ENCODE results near the gene INMT. TPM values are rescaled to one million over a fixed set of nuclear protein-coding genes. Genes with fewer than 3 reads are reported as not detected.

The INMT gene
- polyA plus RNA-seq, 1 donor (not counting 4 experiments of a cell fraction or from before 2014, with no cell fraction given): not detected

DNA sequence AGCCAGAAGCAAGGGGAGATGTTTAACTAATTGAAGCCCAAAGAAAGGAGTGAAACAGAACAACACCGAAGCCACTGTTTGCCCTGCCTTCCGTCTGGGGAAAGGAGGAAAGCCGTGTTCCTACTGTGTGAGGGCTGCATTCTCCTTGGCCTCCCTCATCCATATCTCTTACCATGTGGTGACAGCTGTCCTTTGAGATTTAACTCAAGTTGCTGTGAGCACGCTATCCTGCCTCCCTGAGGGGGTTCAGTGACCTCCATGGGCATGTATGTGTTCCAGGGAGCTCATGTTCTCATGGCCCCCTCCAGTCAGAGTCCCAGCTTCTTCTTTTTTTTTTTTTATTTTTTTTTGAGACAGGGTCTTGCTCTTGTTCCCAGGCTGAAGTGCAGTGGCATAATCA, 43.5 kb upstream of the INMT start:
- FAIRE-seq (no peak), DNase-seq (ENCODE audit: low read depth, low spot score) (no peak)
- no peak overlapping the region for H3K4me3 ChIP-seq (ENCODE audit: control insufficient read depth in 2 of 3, extremely low read depth in 1 of 3, insufficient read depth in 2 of 3, low read depth in 1 of 3, low read length in 3 of 3)
- H2AFZ ChIP-seq (ENCODE audit: control insufficient read depth, low read length): no peak overlapping the region
- H3K79me2 ChIP-seq (ENCODE audit: control insufficient read depth, insufficient read depth, low read length): no peaks in the 10 kb centered on the region
- no peaks in the 10 kb centered on the region for H3K9me3 ChIP-seq (ENCODE audit: control insufficient read depth, low read depth, low read length)
- H3K27me3 ChIP-seq (ENCODE audit: control insufficient read depth, extremely low read depth, insufficient read depth, low read length): peaks cover 10% of the 10 kb centered on the region
- H3K9ac ChIP-seq (ENCODE audit: control insufficient read depth, extremely low read depth, insufficient read depth, low read length): no peak overlapping the region
- dilution Hi-C loops (cut with MboI; ENCODE audit: extremely low pct_ligation_motif_present, low sequenced_read_pairs): no loop called here
- no peaks in the 10 kb centered on the region for H3K4me1 ChIP-seq (ENCODE audit: control insufficient read depth, extremely low read depth, insufficient read depth, low read length)
- H3K4me2 ChIP-seq (ENCODE audit: control insufficient read depth, extremely low read depth, insufficient read depth, low read depth, low read length): no peak overlapping the region
- TF ChIP-seq CTCF (optimal IDR thresholded peaks at IDR 0.05 in 1 of 3, IDR thresholded peaks at IDR 0.05 in 1 of 3, conservative IDR thresholded peaks at IDR 0.05 in 1 of 3; ENCODE audit: extremely low read depth in 1 of 3, insufficient read depth in 2 of 3, low read length in 3 of 3) (no peak), EZH2 (IDR thresholded peaks at IDR 0.05; ENCODE audit: low read length) (no peak)
- no peaks in the 10 kb centered on the region for H4K20me1 ChIP-seq (ENCODE audit: control insufficient read depth, extremely low read depth, insufficient read depth, low read length)
- H3K36me3 ChIP-seq (ENCODE audit: control insufficient read depth in 2 of 2, extremely low read depth in 1 of 2, insufficient read depth in 2 of 2, low read length in 2 of 2): no peaks in the 10 kb centered on the region
- H3K9me1 ChIP-seq (ENCODE audit: control insufficient read depth, extremely low read depth, insufficient read depth, low read length): no peaks in the 10 kb centered on the region
- H3K27ac ChIP-seq (ENCODE audit: control insufficient read depth, insufficient read depth, low read length): no peak overlapping the region

DNA sequence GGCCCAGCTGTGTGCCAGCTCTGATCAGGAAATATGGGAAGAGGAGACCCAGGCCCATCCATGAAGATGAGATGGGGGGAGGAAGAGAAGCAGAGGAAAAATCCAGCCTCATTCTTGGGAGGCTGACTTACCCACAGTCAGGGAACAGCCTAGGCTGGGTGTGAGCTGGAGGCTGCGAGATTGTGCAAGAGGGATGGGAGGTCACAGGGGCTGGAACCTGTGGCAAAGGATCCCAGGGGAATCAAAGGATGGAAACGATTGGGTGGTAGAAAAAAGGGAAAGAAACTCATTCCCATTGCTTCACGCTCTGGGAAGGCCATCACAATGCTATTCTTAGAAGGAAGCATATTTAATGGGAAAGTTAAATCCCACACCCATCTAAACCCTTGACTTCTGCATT, 43.0 kb upstream of the INMT start:
- dilution Hi-C loops (cut with MboI; ENCODE audit: extremely low pct_ligation_motif_present, low sequenced_read_pairs): no loop called here
- Histone ChIP-seq H3K9me3 (ENCODE audit: control insufficient read depth, low read depth, low read length) (no peaks in the 10 kb centered on the region), H3K36me3 (ENCODE audit: control insufficient read depth in 2 of 2, extremely low read depth in 1 of 2, insufficient read depth in 2 of 2, low read length in 2 of 2) (no peaks in the 10 kb centered on the region), H3K27ac (ENCODE audit: control insufficient read depth, insufficient read depth, low read length) (no peak overlapping the region), H3K4me3 (ENCODE audit: control insufficient read depth in 2 of 3, extremely low read depth in 1 of 3, insufficient read depth in 2 of 3, low read depth in 1 of 3, low read length in 3 of 3) (no peak overlapping the region), H3K27me3 (ENCODE audit: control insufficient read depth, extremely low read depth, insufficient read depth, low read length) (peaks cover 10% of the 10 kb centered on the region), H3K4me1 (ENCODE audit: control insufficient read depth, extremely low read depth, insufficient read depth, low read length) (no peaks in the 10 kb centered on the region), H3K4me2 (ENCODE audit: control insufficient read depth, extremely low read depth, insufficient read depth, low read depth, low read length) (no peak overlapping the region), H3K9ac (ENCODE audit: control insufficient read depth, extremely low read depth, insufficient read depth, low read length) (no peak overlapping the region), H3K79me2 (ENCODE audit: control insufficient read depth, insufficient read depth, low read length) (no peaks in the 10 kb centered on the region), H3K9me1 (ENCODE audit: control insufficient read depth, extremely low read depth, insufficient read depth, low read length) (no peaks in the 10 kb centered on the region), H4K20me1 (ENCODE audit: control insufficient read depth, extremely low read depth, insufficient read depth, low read length) (no peaks in the 10 kb centered on the region), H2AFZ (ENCODE audit: control insufficient read depth, low read length) (no peak overlapping the region)
- TF ChIP-seq EZH2 (IDR thresholded peaks at IDR 0.05; ENCODE audit: low read length) (no peak), CTCF (optimal IDR thresholded peaks at IDR 0.05 in 1 of 3, IDR thresholded peaks at IDR 0.05 in 1 of 3, conservative IDR thresholded peaks at IDR 0.05 in 1 of 3; ENCODE audit: extremely low read depth in 1 of 3, insufficient read depth in 2 of 3, low read length in 3 of 3) (no peak)
- no peak for DNase-seq (ENCODE audit: low read depth, low spot score)
- FAIRE-seq: no peak

Data from keratinocyte (primary cell).